Testis (tissue), 2 donors: ENCODE data around the gene YIPF3.

Experiments
- CTCF ChIP-seq, 3 experiments: fragments of 450-650 bp in 2 of 3; fragments of 200-600 bp in 1 of 3; sonication (generic) in 1 of 3; IDR thresholded peaks; one replicate each; pipeline ENCODE4 v1.5.1; 2016 to 2019; ENCODE audit warnings: antibody characterized with exemption in 3 of 3, mild to moderate bottlenecking in 2 of 3, moderate library complexity in 1 of 3
- POLR2A ChIP-seq: fragments of 450-650 bp; IDR thresholded peaks from one replicate; pipeline ENCODE4 v1.6.1; 2017; ENCODE audit warnings: antibody characterized with exemption, mild to moderate bottlenecking, moderate library complexity

GRCh38 chr6:43544461-43544860, 27.7 kb upstream of the YIPF3 start:
- TF ChIP-seq CTCF (IDR thresholded peaks at IDR 0.05), result no peak
- TF ChIP-seq POLR2A, result no peak
